Osteoblast (primary cell): Measurements from ENCODE around the gene PRPSAP1. TPM values are rescaled to one million over a fixed set of nuclear protein-coding genes. Genes with fewer than 3 reads are reported as not detected.
A peak's percentile ranks its signal among the peaks of the same experiment; 100 is the strongest.

ENCODE experiments used
- DNase-seq: peaks from one replicate; pipeline ENCODE4 v3.0.0; 2011; ENCODE audit warnings: low spot score, mixed read lengths; ENCODE audit not compliant: insufficient read length; ENCODE audit errors: missing footprints
- H2AFZ ChIP-seq: 2 replicates; pipeline ENCODE4 v1.6.0; 2011; ENCODE audit warnings: mild to moderate bottlenecking, low read length
- H3K27ac ChIP-seq: 2 replicates; pipeline ENCODE4 v1.5.1; 2011; ENCODE audit warnings: mild to moderate bottlenecking, low read depth, low read length, moderate library complexity
- H3K27me3 ChIP-seq: 2 replicates; pipeline ENCODE4 v1.6.0; 2012; ENCODE audit warnings: mild to moderate bottlenecking, control low read depth, inconsistent platforms, low read length, moderate library complexity; ENCODE audit not compliant: insufficient read depth
- H3K36me3 ChIP-seq: 2 replicates; pipeline ENCODE4 v1.5.1; 2011; ENCODE audit warnings: mild to moderate bottlenecking, low read length, control low read depth, moderate library complexity; ENCODE audit not compliant: insufficient read depth
- H3K4me1 ChIP-seq: 2 replicates; pipeline ENCODE4 v1.5.1; 2011; ENCODE audit warnings: mild to moderate bottlenecking, low read length, control low read depth, moderate library complexity; ENCODE audit not compliant: insufficient read depth
- H3K4me2 ChIP-seq: 2 replicates; pipeline ENCODE4 v1.6.0; 2011; ENCODE audit warnings: mild to moderate bottlenecking, low read length; ENCODE audit not compliant: insufficient read depth
- H3K4me3 ChIP-seq: fragments of 200-600 bp; sonication (generic); 3 replicates; pipeline ENCODE4 v1.5.1; 2012; ENCODE audit warnings: mild to moderate bottlenecking, low read length, inconsistent platforms; ENCODE audit not compliant: insufficient read depth
- H3K79me2 ChIP-seq: 2 replicates; pipeline ENCODE4 v1.6.0; 2012; ENCODE audit warnings: mild to moderate bottlenecking, low read length, control low read depth, inconsistent platforms; ENCODE audit not compliant: insufficient read depth
- H3K9me3 ChIP-seq: 2 replicates; pipeline ENCODE4 v1.5.1; 2011; ENCODE audit warnings: low read depth, low read length, control low read depth
- H4K20me1 ChIP-seq: 2 replicates; pipeline ENCODE4 v1.6.0; 2012; ENCODE audit warnings: mild to moderate bottlenecking, low read length, control low read depth; ENCODE audit not compliant: insufficient read depth
- CTCF ChIP-seq: IDR thresholded peaks from 2 replicates; pipeline ENCODE4 v1.5.1; 2011; ENCODE audit warnings: mild to moderate bottlenecking, low read depth, low read length, moderate library complexity; ENCODE audit errors: extremely low read depth
- total RNA-seq: library from RNA; depleted of rRNA; stranded (reverse); fragments of >200 nt; gene quantifications from 2 replicates; pipeline ENCODE4 v1.2.3, GENCODE V29; 2012

PRPSAP1 gene
- total RNA-seq, 1 donor = 79.6 TPM

- H3K27me3 ChIP-seq = no peaks in the 10 kb centered on the region
- H3K4me2 ChIP-seq = no peak overlapping the region
- H2AFZ ChIP-seq = no peak overlapping the region
- DNase-seq = peak; percentile 45
- H3K27ac ChIP-seq = no peak overlapping the region
- no peak for TF ChIP-seq CTCF
- H3K36me3 ChIP-seq = no peaks in the 10 kb centered on the region
- no peak overlapping the region for H3K4me3 ChIP-seq
- no peaks in the 10 kb centered on the region for H3K79me2 ChIP-seq
- peaks cover 5% of the 10 kb centered on the region for H3K4me1 ChIP-seq
- no peaks in the 10 kb centered on the region for H4K20me1 ChIP-seq
- no peaks in the 10 kb centered on the region for H3K9me3 ChIP-seq
Observed at GRCh38 chr17:76278268-76278908, 75.3 kb downstream of the PRPSAP1 start.

GRCh38 chr17:76277300-76278267, 76.1 kb downstream of the PRPSAP1 start:
- peak; percentile 71 for DNase-seq
- no peak overlapping the region for H3K4me3 ChIP-seq
- TF ChIP-seq CTCF = no peak
- H2AFZ ChIP-seq = no peak overlapping the region
- H3K79me2 ChIP-seq = no peaks in the 10 kb centered on the region
- H3K36me3 ChIP-seq = no peaks in the 10 kb centered on the region
- no peaks in the 10 kb centered on the region for H3K27me3 ChIP-seq
- H3K27ac ChIP-seq = no peak overlapping the region
- no peaks in the 10 kb centered on the region for H3K9me3 ChIP-seq
- no peak overlapping the region for H3K4me2 ChIP-seq
- no peaks in the 10 kb centered on the region for H4K20me1 ChIP-seq
- peaks cover 5% of the 10 kb centered on the region for H3K4me1 ChIP-seq

- H2AFZ ChIP-seq = no peak overlapping the region
- H4K20me1 ChIP-seq = no peaks in the 10 kb centered on the region
- no peaks in the 10 kb centered on the region for H3K36me3 ChIP-seq
- no peak overlapping the region for H3K4me3 ChIP-seq
- no peaks in the 10 kb centered on the region for H3K79me2 ChIP-seq
- peaks cover 5% of the 10 kb centered on the region for H3K4me1 ChIP-seq
- no peaks in the 10 kb centered on the region for H3K27me3 ChIP-seq
- H3K27ac ChIP-seq = no peak overlapping the region
- DNase-seq = peak; percentile 81
- no peak overlapping the region for H3K4me2 ChIP-seq
- no peak for TF ChIP-seq CTCF
- H3K9me3 ChIP-seq = no peaks in the 10 kb centered on the region
Observed at GRCh38 chr17:76276461-76277299, 77.0 kb downstream of the PRPSAP1 start.
